ENCODE results near the gene ACOXL. TPM values are rescaled to one million over a fixed set of nuclear protein-coding genes. Genes with fewer than 3 reads are reported as not detected.

The ACOXL gene
- total RNA-seq, 1 experiment from 2014 or later = not detected

DNA sequence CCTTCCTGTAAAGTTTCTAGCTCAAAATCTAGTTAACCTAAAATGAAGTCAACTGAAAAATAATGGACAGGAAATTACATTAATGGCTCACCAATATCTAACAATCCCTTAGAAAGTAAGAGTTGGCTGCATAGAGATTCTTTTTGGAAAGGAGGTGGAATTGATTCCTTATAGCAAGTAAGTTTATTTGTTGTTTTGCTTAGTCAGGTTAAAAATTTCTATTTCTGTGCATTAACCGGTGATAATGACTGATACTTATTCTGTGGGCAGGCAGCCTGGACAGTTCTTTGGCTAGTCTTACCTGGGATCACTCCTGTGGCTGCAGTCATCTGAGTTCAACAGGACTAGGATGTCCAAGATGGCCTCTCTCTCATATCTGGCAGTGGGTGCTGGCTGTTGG lies 381.5 kb downstream of the ACOXL start:
- DNase-seq (ENCODE audit: low spot score) = no peak

DNA sequence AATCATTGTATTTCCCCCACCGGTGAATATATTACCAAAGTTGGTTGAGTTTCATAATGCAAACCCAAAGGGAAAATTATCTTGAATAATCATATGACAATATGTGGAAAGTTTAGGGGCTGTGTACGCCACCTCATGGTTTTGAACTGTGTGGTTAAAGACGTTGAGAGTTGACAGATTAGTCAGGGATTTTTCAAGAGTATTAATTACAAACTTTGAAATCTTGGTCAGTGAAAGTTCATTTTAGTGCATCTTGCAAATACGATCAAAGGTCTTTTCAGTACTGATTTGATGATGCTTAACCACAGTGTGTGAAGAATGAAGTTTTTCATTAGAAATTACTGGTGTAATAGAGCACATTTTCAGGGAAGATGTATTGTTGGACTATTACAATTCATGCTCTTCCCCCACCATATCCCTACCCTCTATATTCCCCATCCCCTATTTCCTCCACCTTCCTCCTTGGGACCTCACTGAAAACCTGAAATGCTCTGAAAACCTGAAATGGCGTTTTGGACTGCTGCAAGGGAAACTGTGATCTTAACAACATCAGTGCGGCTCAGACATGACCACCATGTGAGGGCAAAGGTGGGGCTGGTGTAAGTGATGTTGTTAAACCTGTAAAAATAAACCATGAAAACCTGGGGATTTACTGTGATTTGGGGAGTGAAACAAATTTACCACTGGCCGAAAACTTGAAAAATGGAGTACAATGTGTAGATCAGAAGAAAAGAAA lies 383.8 kb downstream of the ACOXL start:
- no peak for DNase-seq (ENCODE audit: low spot score)

- DNase-seq (ENCODE audit: low spot score) = peak; percentile 77
These were observed 384.6 kb downstream of the ACOXL start for GRCh38 chr2:111116843-111117597.

DNA sequence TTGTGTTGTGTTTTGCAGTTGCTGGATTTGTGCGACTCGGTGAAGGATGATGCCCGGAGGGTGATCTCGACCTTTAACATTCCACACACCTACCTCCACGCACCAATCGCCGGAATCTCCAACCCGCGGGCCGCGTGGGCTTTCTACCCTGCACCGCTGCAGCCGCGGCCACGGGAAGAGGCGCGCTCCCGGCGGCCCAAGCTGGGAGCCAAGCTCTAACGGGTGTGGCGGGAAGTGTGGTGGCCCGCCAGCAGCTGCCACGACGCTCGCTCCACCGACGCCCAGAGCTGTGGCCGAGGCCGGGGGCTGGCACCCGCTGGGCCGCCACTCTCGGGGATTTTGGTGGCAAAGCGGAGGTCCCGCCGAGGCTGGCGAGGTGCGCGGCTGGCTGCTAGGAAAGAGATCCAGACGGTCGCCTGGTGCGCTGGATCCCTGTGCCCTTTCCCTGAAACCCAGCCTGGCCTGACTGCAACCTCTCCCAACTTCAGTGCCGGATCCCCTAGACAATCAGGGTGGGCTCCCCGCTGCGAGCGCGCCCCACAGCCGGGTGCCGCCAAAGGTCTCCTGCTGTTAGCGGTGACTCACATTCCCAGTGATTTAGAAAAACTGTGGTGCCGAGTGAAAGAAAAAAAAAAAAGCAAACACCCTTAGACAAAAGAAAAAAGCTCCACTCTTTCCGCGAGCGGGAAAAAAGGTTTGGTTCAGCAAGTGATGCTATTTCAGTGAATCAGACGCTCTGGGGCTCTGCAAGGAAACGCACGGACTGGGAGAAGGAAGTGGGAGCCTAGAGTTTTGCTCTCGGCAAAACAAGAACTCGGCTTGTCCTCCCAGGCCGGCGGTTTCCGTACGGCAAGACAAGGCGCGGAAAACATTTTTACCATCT lies 385.5 kb downstream of the ACOXL start:
- peak; percentile 82 for DNase-seq (ENCODE audit: low spot score)

DNA sequence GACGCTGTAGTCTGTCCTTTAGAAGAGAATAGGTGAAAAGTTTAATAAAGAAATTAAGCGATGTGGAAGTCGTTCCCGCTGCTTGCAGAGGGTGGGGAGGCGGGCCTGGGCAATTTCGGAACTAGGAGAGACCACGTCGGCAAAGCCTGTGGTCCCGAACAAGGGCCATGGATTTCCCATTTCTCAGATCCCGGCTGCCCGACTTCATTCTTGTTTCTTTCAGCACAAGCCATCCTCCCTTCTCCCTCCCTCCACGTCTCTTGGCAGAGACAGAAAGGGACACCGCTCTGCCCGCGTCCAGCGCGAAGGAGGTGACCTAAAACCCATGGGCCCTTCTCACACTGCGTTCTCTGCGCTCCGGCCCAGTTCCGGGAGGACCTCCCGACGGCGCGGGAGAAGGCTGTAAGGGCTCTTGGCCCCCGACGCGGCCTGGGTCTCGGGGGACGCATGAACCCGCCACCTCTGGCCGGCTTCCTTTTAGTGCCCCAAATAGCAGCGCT lies 386.2 kb downstream of the ACOXL start:
- DNase-seq (ENCODE audit: low spot score) = no peak

- DNase-seq (ENCODE audit: low spot score) = no peak
These were observed 386.8 kb downstream of the ACOXL start for GRCh38 chr2:111118981-111119821.

DNA sequence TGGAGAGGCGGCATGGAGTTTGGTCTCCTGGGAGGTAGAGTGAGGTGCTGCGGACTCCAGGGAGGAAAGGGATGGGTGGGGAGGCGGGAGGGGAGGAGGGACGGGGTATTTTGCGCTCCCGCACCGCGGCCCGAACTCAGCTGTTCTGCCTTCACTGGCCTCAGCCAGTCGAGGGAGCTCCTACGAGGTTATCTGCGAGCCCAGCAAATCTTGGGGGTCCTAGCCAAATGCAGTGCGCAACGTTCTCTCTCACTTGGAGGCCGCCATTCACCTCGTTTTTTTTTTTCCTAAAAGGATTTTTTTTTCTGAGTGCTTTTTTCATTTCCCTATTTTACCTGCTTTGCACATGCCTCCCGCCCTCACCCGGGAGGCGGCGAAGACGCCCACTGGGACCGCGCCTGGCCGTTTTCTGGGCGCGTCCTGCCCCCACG lies 387.5 kb downstream of the ACOXL start:
- no peak for DNase-seq (ENCODE audit: low spot score)

- DNase-seq (ENCODE audit: low spot score) = peak; percentile 85
These were observed 388.1 kb downstream of the ACOXL start, which contains the start of gene BCL2L11 for GRCh38 chr2:111120253-111121027. Gene BCL2L11, plus strand, starts transcription at chr2:111120914. Its CDS starts 2,832 bp downstream, at chr2:111123746.

DNA sequence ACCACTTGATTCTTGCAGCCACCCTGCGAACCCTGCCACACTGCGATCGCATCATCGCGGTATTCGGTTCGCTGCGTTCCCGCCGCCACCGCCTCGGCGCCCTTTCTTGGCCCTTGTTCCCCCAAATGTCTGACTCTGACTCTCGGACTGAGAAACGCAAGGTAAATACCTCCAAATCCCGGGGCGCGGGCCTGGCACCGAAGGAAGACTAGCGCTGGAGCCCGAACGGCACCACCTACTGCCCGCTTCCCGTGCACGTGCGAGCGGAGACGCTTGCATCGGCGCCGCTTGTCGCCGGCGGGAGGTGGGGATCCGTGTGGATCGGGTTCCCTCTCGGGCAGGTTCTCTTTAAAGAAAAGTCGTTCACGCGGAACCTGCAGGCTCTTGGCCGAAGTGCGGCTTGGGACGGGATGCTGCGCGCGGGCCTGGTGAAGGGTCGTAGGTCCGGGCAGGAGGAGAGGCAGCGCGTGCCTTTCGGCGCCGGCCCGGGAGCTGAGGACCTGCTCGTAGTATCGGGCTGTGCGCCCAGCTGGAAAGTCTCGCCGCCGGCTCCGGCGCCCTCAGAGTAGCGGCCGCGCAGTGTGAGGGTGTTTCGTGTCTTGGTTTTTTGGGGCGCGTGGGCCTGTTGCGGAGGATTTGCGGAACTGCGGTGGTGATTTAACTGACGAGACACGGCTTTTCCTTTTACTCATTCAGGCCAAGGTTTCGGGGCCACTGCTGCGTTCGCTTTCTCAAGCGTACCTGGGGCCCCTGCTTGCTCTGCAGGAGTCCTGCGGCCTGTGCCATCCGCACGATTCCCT lies 388.9 kb downstream of the ACOXL start:
- DNase-seq (ENCODE audit: low spot score) = no peak

DNA sequence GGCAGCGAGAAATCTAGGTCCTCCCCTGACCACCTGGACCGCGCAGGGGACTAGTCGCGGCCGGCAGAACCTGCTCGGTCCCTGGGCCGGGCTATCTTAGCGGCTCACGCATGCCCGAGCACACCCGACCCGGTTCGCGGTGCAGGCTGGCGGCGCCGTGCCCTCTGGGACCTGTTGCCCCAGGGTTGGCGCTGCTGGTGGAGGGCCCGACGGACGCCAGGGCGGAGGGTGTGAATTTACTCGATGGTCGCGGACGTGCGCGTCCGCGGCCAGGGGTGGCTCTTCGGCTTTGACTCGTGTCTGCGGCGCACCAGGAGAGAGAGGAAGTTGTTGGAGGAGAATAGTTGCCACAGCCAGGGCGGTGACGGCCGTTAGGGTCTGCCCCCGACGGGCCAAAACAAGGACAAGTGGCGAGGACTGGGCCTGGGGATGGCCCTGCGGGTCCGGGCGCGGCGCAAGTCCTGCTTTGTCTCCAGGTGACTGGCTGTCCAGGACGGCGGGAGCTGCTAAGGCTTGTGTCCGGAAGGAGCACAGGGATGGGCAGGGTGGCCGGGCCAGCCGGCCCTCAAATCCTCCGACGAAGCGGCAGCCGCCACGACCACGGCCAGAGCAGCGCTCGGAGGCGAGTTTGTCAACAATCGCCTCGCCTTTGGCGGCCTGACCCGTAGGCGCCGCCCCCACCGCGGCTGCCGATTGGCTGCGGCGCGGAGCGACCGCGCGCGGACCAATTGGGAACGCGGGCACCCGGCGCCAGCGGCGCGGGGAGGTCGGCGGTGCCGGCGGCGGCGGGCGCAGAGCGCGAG lies 389.7 kb downstream of the ACOXL start:
- DNase-seq (ENCODE audit: low spot score) = peak; percentile 62

DNA sequence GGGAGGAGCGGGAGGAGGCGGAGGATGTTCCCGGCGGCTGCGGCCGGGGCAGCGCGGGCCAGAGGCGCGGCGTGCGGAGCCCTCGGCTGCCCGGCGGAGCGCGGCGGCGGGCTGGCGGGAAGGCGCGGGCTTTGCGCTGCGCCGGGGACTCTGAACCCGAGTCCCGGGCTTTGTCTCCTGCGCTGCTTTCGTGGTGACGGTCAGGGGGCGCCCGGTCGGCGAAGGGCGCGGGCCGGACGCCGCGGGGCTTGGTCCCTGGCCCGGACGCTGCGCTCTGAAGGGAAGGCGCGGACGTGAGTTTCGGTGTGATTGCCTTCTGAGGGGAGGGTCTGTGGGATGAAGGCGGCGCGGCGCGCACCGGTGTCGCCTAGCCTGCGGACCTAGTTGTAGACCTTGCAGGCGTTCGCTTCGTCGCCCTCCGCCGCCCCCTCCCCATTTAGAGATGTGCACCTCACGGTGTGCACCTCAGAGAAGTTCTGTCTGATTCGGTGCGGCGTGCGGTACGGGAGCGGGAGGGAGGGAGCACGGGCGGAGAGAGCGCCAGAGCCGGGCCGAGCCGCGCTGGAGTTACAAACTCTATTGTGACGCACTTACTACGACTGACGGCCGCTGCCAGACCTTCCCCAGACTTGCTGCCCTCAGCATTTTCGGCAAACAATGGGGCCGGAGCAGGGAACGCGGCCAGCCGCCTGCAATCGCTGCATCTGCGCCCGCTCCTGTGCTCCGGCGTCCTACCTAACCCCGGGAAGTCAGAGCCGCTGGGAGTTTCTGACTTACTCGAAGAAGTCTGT lies 390.5 kb downstream of the ACOXL start:
- DNase-seq (ENCODE audit: low spot score) = peak; percentile 65

DNA sequence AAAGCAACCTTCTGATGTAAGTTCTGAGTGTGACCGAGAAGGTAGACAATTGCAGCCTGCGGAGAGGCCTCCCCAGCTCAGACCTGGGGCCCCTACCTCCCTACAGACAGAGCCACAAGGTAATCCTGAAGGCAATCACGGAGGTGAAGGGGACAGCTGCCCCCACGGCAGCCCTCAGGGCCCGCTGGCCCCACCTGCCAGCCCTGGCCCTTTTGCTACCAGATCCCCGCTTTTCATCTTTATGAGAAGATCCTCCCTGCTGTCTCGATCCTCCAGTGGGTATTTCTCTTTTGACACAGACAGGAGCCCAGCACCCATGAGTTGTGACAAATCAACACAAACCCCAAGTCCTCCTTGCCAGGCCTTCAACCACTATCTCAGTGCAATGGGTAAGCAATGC lies 391.4 kb downstream of the ACOXL start:
- no peak for DNase-seq (ENCODE audit: low spot score)

DNA sequence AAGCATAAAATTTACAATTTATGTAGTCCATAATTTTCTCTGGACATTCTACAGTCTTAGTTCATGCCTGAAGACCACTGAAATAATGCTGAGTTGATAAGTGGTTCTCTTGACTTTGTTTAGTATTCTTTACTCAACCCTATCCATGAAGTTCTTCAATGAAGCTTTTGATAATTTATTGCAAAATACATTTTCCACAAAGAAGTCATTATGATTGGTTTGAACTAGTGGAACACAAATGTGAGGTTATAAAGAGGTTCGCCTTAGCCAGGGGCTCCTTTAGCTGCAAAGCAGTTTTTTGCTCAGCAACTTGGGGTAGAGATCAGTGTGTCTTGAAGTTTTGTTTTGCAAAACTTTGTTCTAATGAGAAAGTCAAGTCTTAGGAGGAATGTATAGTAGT lies 394.2 kb downstream of the ACOXL start:
- no peak for DNase-seq (ENCODE audit: low spot score)

DNA sequence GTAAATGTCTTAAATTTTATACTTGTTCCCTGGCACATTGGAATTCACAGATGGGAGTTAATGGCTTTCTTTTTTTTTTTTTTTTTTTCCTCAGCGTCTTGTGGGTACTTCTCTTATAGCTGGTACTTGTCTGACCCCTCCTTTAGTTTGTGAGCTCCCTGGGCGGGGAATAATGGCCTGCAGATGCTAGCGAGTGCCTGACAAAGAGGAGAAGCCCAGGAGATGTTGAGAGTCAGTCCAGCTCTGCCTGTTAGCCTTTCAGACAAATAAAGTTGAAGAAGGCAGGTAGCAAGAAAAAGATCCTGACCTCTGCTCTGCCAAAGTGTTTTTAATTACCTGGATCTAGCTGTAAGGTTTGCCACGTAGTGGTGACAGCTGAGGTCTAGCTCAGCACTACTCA lies 395.0 kb downstream of the ACOXL start:
- DNase-seq (ENCODE audit: low spot score) = no peak

- no peak for DNase-seq (ENCODE audit: low spot score)
These were observed 395.7 kb downstream of the ACOXL start for GRCh38 chr2:111128096-111128495.

DNA sequence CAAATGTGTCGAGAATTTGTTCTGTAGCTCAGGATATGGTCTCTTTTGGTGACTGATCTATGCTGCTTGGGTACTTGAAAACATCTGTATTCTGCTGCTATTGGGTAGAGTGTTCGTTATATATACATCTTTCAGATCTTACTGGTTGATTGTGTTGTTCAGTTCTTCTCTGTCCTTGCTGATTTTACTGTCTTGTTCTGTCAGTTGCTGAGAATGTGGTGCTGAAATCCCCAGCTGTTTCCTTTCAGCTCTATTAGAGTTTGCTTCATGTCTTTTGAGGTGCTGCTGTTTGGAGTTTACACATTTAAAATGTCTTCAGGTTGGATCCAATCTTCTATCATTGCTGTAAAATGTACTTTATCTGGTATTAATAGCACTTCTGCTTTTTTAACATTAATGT lies 401.2 kb downstream of the ACOXL start:
- DNase-seq (ENCODE audit: low spot score) = no peak

- no peak for DNase-seq (ENCODE audit: low spot score)
These were observed 401.7 kb downstream of the ACOXL start for GRCh38 chr2:111134055-111134454.

Measured in A172 (cell line).